IPS DF 6.9 (cell line): ENCODE measurements around the gene KIF1A.
A peak's percentile ranks its signal among the peaks of the same experiment; 100 is the strongest.

ENCODE experiments used
- DNase-seq: peaks from one replicate; pipeline ENCODE4 v3.0.0-alpha.2; 2013; ENCODE audit warnings: low read depth, low spot score
- H3K27ac ChIP-seq: one replicate; pipeline ENCODE4 v1.5.1; 2013; ENCODE audit warnings: low read length, control low read depth
- H3K27me3 ChIP-seq: 2 replicates; pipeline ENCODE4 v1.6.1; 2013; ENCODE audit warnings: mild to moderate bottlenecking, low read length; ENCODE audit not compliant: control insufficient read depth, insufficient read depth
- H3K36me3 ChIP-seq: 2 replicates; pipeline ENCODE4 v1.6.1; 2013; ENCODE audit warnings: low read length; ENCODE audit not compliant: control insufficient read depth, insufficient read depth
- H3K4me1 ChIP-seq: 2 replicates; pipeline ENCODE4 v1.6.1; 2013; ENCODE audit warnings: low read length; ENCODE audit not compliant: control insufficient read depth, insufficient read depth
- H3K4me3 ChIP-seq: 2 replicates; pipeline ENCODE4 v1.5.1; 2013; ENCODE audit warnings: mild to moderate bottlenecking, low read length
- H3K9me3 ChIP-seq: 2 replicates; pipeline ENCODE4 v1.6.1; 2013; ENCODE audit warnings: low read length, inconsistent platforms; ENCODE audit not compliant: control insufficient read depth, insufficient read depth
- WGBS: extraction: QIAGEN DNeasy Blood & Tissue Kit; methylation state at CpG from one replicate; pipeline ENCODE4 v1.1.7; 2013; ENCODE audit warnings: mixed read lengths, missing lambda C conversion rate; ENCODE audit not compliant: insufficient read length, insufficient coverage; 5-methylcytosine and 5-hydroxymethylcytosine counted together

Gene KIF1A

GRCh38 chr2:240819858-240820606 is at the start of gene KIF1A:
KIF1A (minus strand) TSS chr2:240820219; CDS start chr2:240797752, 22,467 bp downstream.
- Histone ChIP-seq H3K27ac (no peak within 1 kb of the TSS), H3K27me3 (no peaks in the 10 kb centered on the region)

GRCh38 chr2:240869109-240869955 is 49.3 kb upstream of the KIF1A start:
- Histone ChIP-seq H3K27ac (no peak overlapping the region), H3K4me1 (no peaks in the 10 kb centered on the region; the same call in 1 of the 2 replicates)

More at GRCh38 chr2:240819858-240820606, at the start of gene KIF1A:
- no peaks in the 10 kb centered on the region for H3K9me3 ChIP-seq
- DNase-seq: no peak
- peak within 1 kb of the TSS; percentile 77 for H3K4me3 ChIP-seq
- H3K36me3 ChIP-seq: peaks cover 10% of the 10 kb centered on the region
- peaks cover 5% of the 10 kb centered on the region for H3K4me1 ChIP-seq
- WGBS: no CpG with 5 or more reads among the region's 104 CpGs

GRCh38 chr2:240868286-240869108 is 48.5 kb upstream of the KIF1A start, which contains the start of gene AGXT:
AGXT (plus strand) TSS chr2:240868824; CDS start chr2:240868866, 42 bp downstream.
- WGBS: no CpG with 5 or more reads among the region's 21 CpGs
- Histone ChIP-seq H3K36me3 (no peaks in the 10 kb centered on the region), H3K27me3 (no peaks in the 10 kb centered on the region), H3K4me3 (no peak within 1 kb of the TSS), H3K27ac (no peak within 1 kb of the TSS), H3K9me3 (no peaks in the 10 kb centered on the region), H3K4me1 (no peaks in the 10 kb centered on the region; the same call in 1 of the 2 replicates)
- no peak for DNase-seq

More at GRCh38 chr2:240869109-240869955, 49.3 kb upstream of the KIF1A start:
- no peak overlapping the region for H3K4me3 ChIP-seq
- no CpG with 5 or more reads among the region's 25 CpGs for WGBS
- H3K27me3 ChIP-seq: no peaks in the 10 kb centered on the region
- no peaks in the 10 kb centered on the region for H3K36me3 ChIP-seq
- no peak for DNase-seq
- H3K9me3 ChIP-seq: no peaks in the 10 kb centered on the region

GRCh38 chr2:240865391-240865790 is 45.4 kb upstream of the KIF1A start:
- Histone ChIP-seq H3K27ac (no peak overlapping the region), H3K4me3 (no peak overlapping the region), H3K36me3 (no peaks in the 10 kb centered on the region), H3K27me3 (no peaks in the 10 kb centered on the region), H3K9me3 (no peaks in the 10 kb centered on the region), H3K4me1 (no peaks in the 10 kb centered on the region; the same call in 1 of the 2 replicates)
- no CpG with 5 or more reads among the region's 5 CpGs for WGBS
- no peak for DNase-seq

GRCh38 chr2:240864475-240864874 is 44.5 kb upstream of the KIF1A start:
- DNase-seq: no peak
- no peak overlapping the region for H3K27ac ChIP-seq
- no peaks in the 10 kb centered on the region for H3K4me1 ChIP-seq
- H3K27me3 ChIP-seq: no peaks in the 10 kb centered on the region
- no peaks in the 10 kb centered on the region for H3K36me3 ChIP-seq
- H3K4me3 ChIP-seq: no peak overlapping the region
- H3K9me3 ChIP-seq: no peaks in the 10 kb centered on the region
- WGBS: no CpG with 5 or more reads among the region's 3 CpGs

GRCh38 chr2:240861547-240861946 is 41.5 kb upstream of the KIF1A start:
- Histone ChIP-seq H3K4me3 (no peak overlapping the region), H3K27ac (no peak overlapping the region), H3K27me3 (no peaks in the 10 kb centered on the region), H3K4me1 (no peaks in the 10 kb centered on the region), H3K9me3 (no peaks in the 10 kb centered on the region), H3K36me3 (no peaks in the 10 kb centered on the region)
- no CpG with 5 or more reads among the region's 2 CpGs for WGBS
- no peak for DNase-seq

GRCh38 chr2:240858871-240859270 is 38.9 kb upstream of the KIF1A start:
- H3K27me3 ChIP-seq: no peaks in the 10 kb centered on the region
- H3K9me3 ChIP-seq: no peaks in the 10 kb centered on the region
- no CpG with 5 or more reads among the region's 10 CpGs for WGBS

GRCh38 chr2:240858321-240858720 is 38.3 kb upstream of the KIF1A start:
- Histone ChIP-seq H3K4me3 (no peak overlapping the region), H3K9me3 (no peaks in the 10 kb centered on the region), H3K36me3 (no peaks in the 10 kb centered on the region), H3K27ac (no peak overlapping the region), H3K27me3 (no peaks in the 10 kb centered on the region), H3K4me1 (no peaks in the 10 kb centered on the region)
- no CpG with 5 or more reads among the region's 13 CpGs for WGBS
- no peak for DNase-seq

More at GRCh38 chr2:240858871-240859270, 38.9 kb upstream of the KIF1A start:
- DNase-seq: no peak
- Histone ChIP-seq H3K4me1 (no peaks in the 10 kb centered on the region), H3K4me3 (no peak overlapping the region), H3K27ac (no peak overlapping the region), H3K36me3 (no peaks in the 10 kb centered on the region)

- Histone ChIP-seq H3K9me3 (no peaks in the 10 kb centered on the region), H3K27ac (no peak overlapping the region), H3K4me1 (no peaks in the 10 kb centered on the region), H3K4me3 (no peak overlapping the region), H3K36me3 (no peaks in the 10 kb centered on the region), H3K27me3 (no peaks in the 10 kb centered on the region)
- DNase-seq: no peak
- no CpG with 5 or more reads among the region's 21 CpGs for WGBS
Measured at GRCh38 chr2:240857039-240858008, 37.3 kb upstream of the KIF1A start.
